HepG2 (cell line): Measurements from ENCODE around the gene POGK. TPM values are rescaled to one million over a fixed set of nuclear protein-coding genes. Genes with fewer than 3 reads are reported as not detected.

Experiments
- ATAC-seq: fragments of 200-7000 bp; cut with Tn5 transposase; 3 replicates; pipeline ENCODE4 v1.9.1; 2020; ENCODE audit warnings: mild to moderate bottlenecking, moderate library complexity
- BruUV-seq: library from RNA; stranded (reverse); fragments of 400-500 nt; replicated peaks from 2 replicates; lab custom pipeline; 2021; lab: Mats Ljungman, UMichigan
- CTCF ChIA-PET: fragments of 300-600 bp; formaldehyde crosslinking; extraction: SDS; loops from one replicate; lab custom pipeline; 2021; ENCODE audit warnings: low total read pairs, inconsistent platforms, low intra/inter-chr PET ratio; lab: Yijun Ruan, JAX
- POLR2A ChIA-PET: fragments of 350-600 bp; sonication (Branson Sonifier 250); formaldehyde crosslinking; loops from one replicate; lab custom pipeline; 2020; ENCODE audit warnings: antibody characterized with exemption, inconsistent platforms; lab: Yijun Ruan, JAX
- DNase-seq: peaks from one replicate; pipeline ENCODE4 v3.0.0-alpha.2; 2015; ENCODE audit warnings: low spot score
- FAIRE-seq: peaks from 3 replicates; lab custom pipeline; 2011; peaks lifted over from hg19 to GRCh38; lab: Jason Lieb, UNC
- H2AFZ ChIP-seq: one replicate; pipeline ENCODE4 v1.6.1; 2011; ENCODE audit warnings: low read length, inconsistent platforms
- H3K27ac ChIP-seq: fragments of 300-600 bp; 3 replicates; pipeline ENCODE4 v1.8.0; 2011; ENCODE audit warnings: mixed run types, mild to moderate bottlenecking, mixed read lengths, low read length, inconsistent platforms; ENCODE audit not compliant: insufficient read depth; ENCODE audit errors: extremely low read length
- H3K27me3 ChIP-seq, 2 experiments: fragments of 200-600 bp in 1 of 2; 2 replicates in 1 of 2; 3 replicates in 1 of 2; pipeline versions ENCODE4 v1.6.0 to v1.8.0; 2011; ENCODE audit warnings: low read length in 2 of 2, mild to moderate bottlenecking in 2 of 2, moderate library complexity in 2 of 2, inconsistent platforms in 1 of 2; ENCODE audit not compliant: insufficient read depth in 2 of 2, control insufficient read depth in 1 of 2
- H3K36me3 ChIP-seq, 2 experiments: fragments of 200-600 bp in 1 of 2; replicated peaks in 1 of 2; 2 replicates in 1 of 2; 3 replicates in 1 of 2; pipeline versions ENCODE4 v1.5.1 to v1.8.0; 2011; ENCODE audit warnings: low read length in 2 of 2, inconsistent platforms in 1 of 2; ENCODE audit not compliant: insufficient read depth in 2 of 2, control insufficient read depth in 1 of 2
- H3K4me1 ChIP-seq: 2 replicates; pipeline ENCODE4 v1.5.1; 2012; ENCODE audit warnings: low read length, inconsistent platforms; ENCODE audit not compliant: insufficient read depth
- H3K4me2 ChIP-seq: 2 replicates; pipeline ENCODE4 v1.6.0; 2011; ENCODE audit warnings: low read depth, low read length, inconsistent platforms
- H3K4me3 ChIP-seq, 3 experiments: fragments of 200-600 bp in 1 of 3; sonication (generic), shearing (Covaris generic) in 1 of 3; replicated peaks in 1 of 3; 2 replicates each; pipeline ENCODE4 v1.5.1; 2011 to 2016; ENCODE audit warnings: low read length in 3 of 3, inconsistent platforms in 2 of 3, low read depth in 2 of 3, mild to moderate bottlenecking in 2 of 3, control low read depth in 1 of 3, mixed read lengths in 1 of 3; ENCODE audit not compliant: insufficient read depth in 1 of 3
- H3K79me2 ChIP-seq: one replicate; pipeline ENCODE4 v1.6.1; 2011; ENCODE audit warnings: low read length, inconsistent platforms; ENCODE audit not compliant: insufficient read depth
- H3K9ac ChIP-seq: 2 replicates; pipeline ENCODE4 v1.6.0; 2011; ENCODE audit warnings: mild to moderate bottlenecking, low read depth, low read length, inconsistent platforms; ENCODE audit not compliant: insufficient read depth
- H3K9me3 ChIP-seq: 2 replicates; pipeline ENCODE4 v1.5.1; 2012; ENCODE audit warnings: mild to moderate bottlenecking, low read length
- H4K20me1 ChIP-seq: 2 replicates; pipeline ENCODE4 v1.6.0; 2011; ENCODE audit warnings: inconsistent platforms, mild to moderate bottlenecking, low read length, moderate library complexity; ENCODE audit not compliant: insufficient read depth
- USF2 ChIP-seq, 2 experiments: sonication (generic) in 1 of 2; formaldehyde crosslinking in 1 of 2; IDR thresholded peaks; 2 replicates each; pipeline versions ENCODE4 v1.5.1 to v1.6.1; 2011 to 2020; ENCODE audit warnings: borderline replicate concordance in 1 of 2, low read depth in 1 of 2, low read length in 1 of 2, mild to moderate bottlenecking in 1 of 2, missing genetic modification reagents in 1 of 2, moderate library complexity in 1 of 2
- WGBS: methylation state at CpG from one replicate; pipeline ENCODE4 v1.1.6; 2017; ENCODE audit warnings: low lambda C conversion rate; 5-methylcytosine and 5-hydroxymethylcytosine counted together
- in situ Hi-C: cut with HindIII; loops from 2 replicates; pipeline ENCODE4 v1.10.0; 2017; ENCODE audit warnings: low pct_unique_long_range_greater_than_20kb; ENCODE audit not compliant: extremely low pct_ligation_motif_present
- intact Hi-C: fragments of 100-400 bp; cut with micrococcal nuclease; formaldehyde crosslinking; loops from one replicate; pipeline ENCODE4 v1.10.0; 2022; ENCODE audit not compliant: unreplicated experiment
- polyA plus RNA-seq, 8 experiments: library from polyadenylated mRNA; depleted of rRNA in 3 of 8; stranded (reverse) in 7 of 8; unstranded in 1 of 8; fragments of >200 nt; fragmentation: Illumina TruSeq in 4 of 8; extraction: Trizol in 4 of 8; gene quantifications; 2 replicates each; pipeline versions ENCODE4 v1.2.1 to v1.2.3, GENCODE V29; 2011 to 2016; ENCODE audit warnings: low read depth in 4 of 8, missing spikeins in 1 of 8, mixed read lengths in 1 of 8; ENCODE audit not compliant: insufficient read depth in 1 of 8
- total RNA-seq, 5 experiments: library from RNA; depleted of rRNA; stranded (reverse); fragments of >200 nt; fragmentation: Illumina TruSeq; extraction: Trizol; gene quantifications; 2 replicates each; pipeline ENCODE4 v1.2.3, GENCODE V29; 2016; ENCODE audit warnings: low read depth in 1 of 5

POGK gene
- total and polyA plus RNA-seq, 2 of the 13 experiments (the other 11 are each of a cell fraction or from before 2014, with no cell fraction given), result 4.8 to 16.2 TPM

DNA sequence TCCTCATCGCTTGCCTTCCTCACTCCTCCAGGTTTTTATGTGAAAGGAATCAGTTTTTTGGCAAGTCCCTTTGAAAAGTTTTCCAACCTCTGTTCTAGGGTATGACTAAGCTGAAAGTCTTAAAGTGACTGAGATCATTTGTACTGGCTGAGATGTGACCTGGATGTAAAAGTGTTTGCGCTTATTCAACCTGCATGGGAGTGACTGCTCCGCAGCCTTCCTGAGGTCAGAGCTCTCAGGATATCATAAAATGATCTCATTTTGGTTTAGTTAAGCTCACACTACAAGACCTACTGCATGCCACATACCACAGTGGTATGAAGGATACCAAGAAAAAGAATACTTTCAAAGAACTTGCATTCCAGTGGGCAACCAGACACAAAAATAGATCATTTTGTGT lies 66.6 kb downstream of the POGK start:
- Histone ChIP-seq H3K4me2 (no peak overlapping the region), H3K4me3 (no peak overlapping the region), H3K27ac (no peak overlapping the region), H3K27me3 (peaks cover 0 to 4% of the 10 kb centered on the region in 2 experiments; a peak in 1 of 5 replicates), H2AFZ (no peak overlapping the region), H3K9ac (no peak overlapping the region), H3K4me1 (no peaks in the 10 kb centered on the region), H3K79me2 (no peaks in the 10 kb centered on the region), H3K9me3 (no peaks in the 10 kb centered on the region), H3K36me3 (no peaks in the 10 kb centered on the region), H4K20me1 (no peaks in the 10 kb centered on the region)
- in situ Hi-C loops (no loop called here), intact Hi-C loops (no loop called here)
- ChIA-PET POLR2A (no interaction called here), CTCF (no interaction called here)
- 81% methylated on average over 3 of the region's 3 CpGs for WGBS
- no peak for FAIRE-seq
- ATAC-seq, result no peak
- no peak for DNase-seq
- no TSS peak for BruUV-seq
- no peak for TF ChIP-seq USF2 (IDR thresholded peaks at IDR 0.05; ENCODE audit: low read depth, low read length)
- no peak for TF ChIP-seq USF2 (CRISPR knock-in tag; IDR thresholded peaks at IDR 0.05; ENCODE audit: borderline replicate concordance)

Other genes with a start within 250 kb of the POGK start
- 28.3 and 38.1 TPM in 2 replicates for gene TADA1, start 36.8 kb downstream of the POGK start, total RNA-seq (2016; rRNA removed; fragmentation: Illumina TruSeq; extraction: Trizol)
- gene TADA1, start 36.8 kb downstream of the POGK start, polyA plus RNA-seq (2011; rRNA removed), result 21.3 and 29.1 TPM in 2 replicates
- 0.04 and 0.17 TPM in 2 replicates for gene ILDR2, start 136.1 kb downstream of the POGK start, total RNA-seq (2016; rRNA removed; fragmentation: Illumina TruSeq; extraction: Trizol)
- gene ILDR2, start 136.1 kb downstream of the POGK start, polyA plus RNA-seq (2011; rRNA removed), result 0.10 TPM in 1 of 2 replicates, not detected in the other
- not detected in 2 replicates for gene MAEL, start 149.8 kb downstream of the POGK start, total RNA-seq (2016; rRNA removed; fragmentation: Illumina TruSeq; extraction: Trizol)
- gene MAEL, start 149.8 kb downstream of the POGK start, polyA plus RNA-seq (2011; rRNA removed), result not detected in 2 replicates